Activated CD8-positive, alpha-beta memory T cell treated with anti-CD3 and anti-CD28 coated beads for 48 hours (primary cell): ENCODE measurements around the gene ACAP3.
"Not testable (repeated sequence)": the region's sequence is repeated elsewhere in the genome, so short reads cannot be mapped to it uniquely, and the experiment has no call there.

Source experiments
- DNase-seq, 3 experiments: peaks; one replicate each; pipeline ENCODE4 v3.0.0-alpha.2; 2020; ENCODE audit warnings: low read depth in 2 of 3, low spot score in 2 of 3

ACAP3 gene

DNA sequence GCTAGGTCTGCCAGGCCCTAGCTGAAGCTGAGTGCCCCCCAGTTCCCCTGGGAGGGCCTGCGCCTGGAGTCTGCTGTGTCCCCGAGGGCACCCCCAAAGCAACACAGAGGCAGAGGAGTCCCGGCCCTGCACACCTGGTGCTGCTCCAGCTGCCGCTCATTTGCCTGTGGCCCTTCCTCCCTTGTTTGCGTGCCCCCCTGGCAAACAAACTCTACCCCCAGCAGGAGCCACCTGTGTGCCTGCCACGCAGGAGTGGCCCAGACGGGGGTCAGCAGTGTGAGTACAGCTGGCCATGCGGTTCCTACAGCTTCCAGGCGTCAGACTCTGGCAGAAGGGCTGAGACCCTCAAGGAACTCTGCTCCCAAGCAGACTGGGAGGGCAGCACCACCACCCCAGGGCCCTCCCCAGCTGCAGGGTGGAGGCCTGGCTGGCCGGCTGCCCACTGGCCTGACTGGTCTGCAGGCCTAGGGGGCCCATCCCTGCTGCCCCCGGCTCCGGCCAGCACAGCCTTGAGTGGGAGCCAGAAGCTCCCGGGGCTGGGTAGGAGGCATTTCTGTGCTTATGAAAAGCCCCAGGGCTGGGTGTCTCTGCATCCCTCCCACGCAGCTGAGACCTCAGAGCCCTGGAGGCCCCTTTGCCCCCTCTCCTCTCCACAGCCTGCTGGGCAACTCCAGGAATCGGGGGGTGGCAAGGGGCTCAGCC is 22.8 kb upstream of the ACAP3 start:
- DNase-seq, result no peak

DNA sequence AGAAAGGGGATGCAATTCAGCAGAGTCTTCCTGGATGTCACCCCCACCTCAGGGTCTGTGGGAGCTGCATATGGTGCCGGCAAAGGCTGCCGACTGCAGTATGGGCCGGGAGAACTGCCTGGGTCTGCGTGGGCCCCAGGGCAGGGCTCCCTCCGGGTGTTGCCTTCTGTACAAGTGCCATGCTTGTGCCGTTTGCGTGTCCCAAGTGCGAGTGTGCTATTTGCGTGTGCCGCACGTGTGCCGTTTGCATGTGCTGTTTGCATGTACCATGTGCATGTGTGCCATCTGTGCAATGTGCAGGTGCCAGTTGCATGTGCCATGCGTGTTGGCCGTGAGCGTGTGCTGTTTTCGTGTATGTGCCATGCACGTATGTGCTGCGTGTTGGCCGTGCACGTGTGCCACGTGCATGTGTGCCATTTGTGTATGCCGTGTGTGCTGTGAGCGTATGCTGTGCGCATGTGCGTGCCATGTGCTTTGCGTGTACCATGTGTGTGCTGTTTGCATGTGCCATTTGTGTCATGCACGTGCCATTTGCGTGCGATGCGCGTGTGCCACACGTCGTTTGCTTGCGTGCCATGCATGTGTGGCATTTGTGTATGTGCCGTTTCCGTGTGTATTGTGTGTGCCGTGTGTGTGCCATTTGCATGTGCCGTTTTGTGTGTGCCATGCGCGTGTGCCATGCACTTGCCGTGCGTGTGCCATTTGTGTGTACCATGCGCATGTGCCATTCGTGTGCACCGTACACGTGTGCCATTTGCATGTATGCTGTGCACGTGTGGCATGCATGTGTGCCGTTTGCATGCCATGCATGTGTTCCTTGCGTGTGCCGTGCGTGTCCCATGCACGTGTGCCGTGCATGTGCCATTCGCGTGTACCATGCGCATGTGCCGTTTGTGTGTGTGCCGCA is 21.8 kb upstream of the ACAP3 start:
- DNase-seq, result no peak

DNA sequence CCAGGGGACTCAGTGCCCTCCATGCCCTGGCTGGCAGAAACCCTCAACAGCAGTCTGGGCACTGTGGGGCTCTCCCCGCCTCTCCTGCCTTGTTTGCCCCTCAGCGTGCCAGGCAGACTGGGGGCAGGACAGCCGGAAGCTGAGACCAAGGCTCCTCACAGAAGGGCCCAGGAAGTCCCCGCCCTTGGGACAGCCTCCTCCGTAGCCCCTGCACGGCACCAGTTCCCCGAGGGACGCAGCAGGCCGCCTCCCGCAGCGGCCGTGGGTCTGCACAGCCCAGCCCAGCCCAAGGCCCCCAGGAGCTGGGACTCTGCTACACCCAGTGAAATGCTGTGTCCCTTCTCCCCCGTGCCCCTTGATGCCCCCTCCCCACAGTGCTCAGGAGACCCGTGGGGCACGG is 20.5 kb upstream of the ACAP3 start:
- no peak for DNase-seq

DNA sequence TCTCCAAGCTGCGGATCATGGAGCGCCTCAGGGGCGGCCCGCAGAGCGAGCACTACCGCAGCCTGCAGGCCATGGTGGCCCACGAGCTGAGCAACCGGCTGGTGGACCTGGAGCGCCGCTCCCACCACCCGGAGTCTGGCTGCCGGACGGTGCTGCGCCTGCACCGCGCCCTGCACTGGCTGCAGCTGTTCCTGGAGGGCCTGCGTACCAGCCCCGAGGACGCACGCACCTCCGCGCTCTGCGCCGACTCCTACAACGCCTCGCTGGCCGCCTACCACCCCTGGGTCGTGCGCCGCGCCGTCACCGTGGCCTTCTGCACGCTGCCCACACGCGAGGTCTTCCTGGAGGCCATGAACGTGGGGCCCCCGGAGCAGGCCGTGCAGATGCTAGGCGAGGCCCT is 19.6 kb upstream of the ACAP3 start:
- no peak for DNase-seq

DNA sequence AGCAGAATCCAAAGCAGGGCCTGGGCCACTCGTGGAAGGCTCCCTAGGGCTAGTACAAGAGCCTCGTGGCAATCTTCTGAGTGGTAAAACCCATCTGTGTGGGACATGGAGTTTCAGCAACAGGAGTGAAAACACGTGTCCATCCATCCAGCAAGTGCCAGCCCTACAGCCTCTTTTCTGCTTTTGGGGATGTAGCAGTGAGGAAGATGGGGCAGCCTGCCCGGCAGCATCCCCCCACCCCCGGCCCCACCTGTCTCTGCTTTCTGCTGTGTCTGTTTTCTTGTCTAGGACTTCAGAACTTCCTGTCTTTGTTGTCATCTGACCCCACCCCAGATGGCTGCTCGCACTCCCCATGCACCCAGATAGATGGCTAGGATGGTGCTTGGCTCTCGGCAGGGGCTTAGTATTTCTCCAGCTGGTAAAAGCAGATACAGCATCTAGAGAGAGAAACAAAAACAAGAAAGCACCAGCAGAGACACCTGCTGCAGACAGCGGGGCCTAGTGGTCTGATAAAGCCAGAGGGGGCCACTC is 18.4 kb upstream of the ACAP3 start:
- no peak for DNase-seq

DNA sequence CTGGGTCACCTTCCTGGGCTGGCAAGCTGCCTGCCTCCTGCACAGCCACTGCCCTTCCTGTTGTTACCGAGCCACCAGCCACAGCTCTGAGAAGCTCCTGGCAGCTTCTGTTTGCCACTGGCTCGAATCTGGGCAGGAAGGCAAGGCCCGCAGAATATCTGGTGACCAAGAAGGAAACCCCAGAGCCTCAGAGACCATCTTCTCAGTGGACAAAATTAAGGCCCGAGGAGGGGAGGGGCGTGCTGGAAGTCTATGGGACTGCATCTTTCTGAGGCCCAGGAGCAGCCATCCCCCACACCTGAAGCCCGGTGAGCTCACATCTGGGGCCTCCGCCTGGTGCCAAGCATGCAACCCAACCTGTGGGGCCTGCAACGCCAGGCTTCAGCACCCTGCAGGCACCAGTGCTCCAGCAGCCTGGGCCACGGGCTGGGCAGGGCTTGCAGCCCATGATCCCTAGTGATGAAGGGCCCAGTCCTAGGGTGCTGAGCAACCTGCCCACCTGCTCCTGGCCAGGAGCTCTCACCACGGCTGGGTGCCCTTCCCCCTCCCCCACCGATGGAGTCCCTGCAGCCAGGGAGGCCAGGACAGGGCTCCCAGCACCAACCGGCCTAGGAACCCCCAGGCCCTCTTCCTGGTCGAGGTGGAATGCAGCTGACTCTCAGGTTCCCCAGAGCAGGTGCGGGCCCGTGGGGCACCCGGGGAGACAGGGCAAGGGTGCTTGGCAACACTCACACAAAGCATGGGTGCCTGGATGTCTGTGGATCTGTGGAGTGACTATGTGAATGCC is 17.8 kb upstream of the ACAP3 start:
- no peak for DNase-seq

DNA sequence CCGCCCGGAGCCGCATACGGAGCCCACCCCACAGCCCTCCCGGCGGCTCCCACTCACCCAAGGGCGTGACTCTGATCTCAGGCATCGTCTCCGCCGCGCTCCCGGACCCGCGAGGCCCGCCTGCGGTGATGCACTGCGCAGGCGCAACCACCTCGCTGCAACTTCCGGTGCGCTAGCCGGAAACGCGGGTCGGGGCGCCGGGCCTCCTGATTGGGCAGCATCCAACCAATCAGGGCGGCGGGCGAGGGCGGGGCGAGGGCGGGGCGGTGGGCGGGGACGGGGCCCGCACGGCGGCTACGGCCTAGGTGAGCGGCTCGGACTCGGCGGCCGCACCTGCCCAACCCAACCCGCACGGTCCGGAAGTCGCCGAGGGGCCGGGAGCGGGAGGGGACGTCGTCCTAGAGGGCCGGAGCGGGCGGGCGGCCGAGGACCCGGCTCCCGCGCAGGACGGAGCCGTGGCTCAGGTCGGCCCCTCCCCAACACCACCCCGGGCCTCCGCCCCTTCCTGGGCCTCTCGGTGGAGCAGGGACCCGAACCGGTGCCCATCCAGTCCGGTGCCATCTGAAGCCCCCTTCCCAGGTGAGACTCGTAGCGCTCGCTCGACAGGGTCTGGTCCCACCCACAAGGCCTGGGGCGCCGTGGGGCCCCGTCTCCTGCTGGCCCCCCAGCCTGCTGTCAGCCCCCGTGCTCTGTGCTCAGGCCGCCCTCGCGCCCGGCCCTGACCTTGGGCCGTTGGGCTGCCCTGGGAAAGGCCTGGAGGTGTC is 17.0 kb upstream of the ACAP3 start, which contains the start of the genes CPTP and INTS11:
CPTP (plus strand) TSS at position 279 of the 764 bp plus-strand sequence. CDS start 2,109 bp downstream, outside the sequence.
INTS11 (minus strand) TSS at position 137 of the 764 bp plus-strand sequence; CDS start at position 85, 52 bp downstream.
- peak; percentile 90 to 96 (median 96) for DNase-seq

DNA sequence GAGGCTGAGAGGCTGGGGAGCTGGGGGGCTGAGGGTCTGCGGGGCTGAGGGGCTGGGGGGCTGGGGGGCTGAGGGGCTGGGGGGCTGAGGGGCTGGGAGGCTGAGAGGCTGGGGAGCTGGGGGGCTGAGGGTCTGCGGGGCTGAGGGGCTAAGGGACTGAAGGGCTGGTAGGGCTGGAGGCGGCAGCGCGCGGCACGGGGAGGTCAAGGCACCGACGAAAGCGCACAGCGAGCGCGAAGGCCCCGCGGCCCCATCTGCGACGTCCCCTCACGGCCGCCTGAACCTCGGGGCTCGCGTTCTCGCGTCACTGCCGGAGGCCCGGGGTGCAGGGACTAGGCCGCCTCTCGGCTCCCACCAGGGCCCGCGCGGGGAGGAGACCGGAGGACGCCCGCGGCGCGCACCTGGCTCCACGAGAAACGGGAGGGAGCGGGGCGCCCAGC is 16.4 kb upstream of the ACAP3 start:
- no peak for DNase-seq

DNA sequence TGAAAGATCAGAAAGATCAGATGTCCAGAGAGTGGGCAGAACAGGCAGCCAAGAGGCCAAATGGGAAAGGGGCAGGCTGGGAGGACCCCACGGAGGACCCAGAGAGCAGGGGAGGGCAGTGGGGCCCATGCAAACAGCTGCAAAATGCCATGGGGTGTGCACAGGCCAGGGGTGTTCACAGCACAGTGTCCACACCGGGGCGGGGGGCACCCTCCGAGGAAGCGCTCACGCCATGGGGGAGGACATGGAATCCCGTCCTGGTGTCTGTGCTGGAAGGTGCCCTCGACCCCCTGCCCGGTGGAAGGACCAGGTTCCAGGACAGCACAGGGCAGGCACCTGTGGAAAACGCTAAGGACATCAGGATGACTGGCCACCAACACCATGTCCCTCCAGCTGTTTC is 15.2 kb upstream of the ACAP3 start:
- DNase-seq, result no peak

DNA sequence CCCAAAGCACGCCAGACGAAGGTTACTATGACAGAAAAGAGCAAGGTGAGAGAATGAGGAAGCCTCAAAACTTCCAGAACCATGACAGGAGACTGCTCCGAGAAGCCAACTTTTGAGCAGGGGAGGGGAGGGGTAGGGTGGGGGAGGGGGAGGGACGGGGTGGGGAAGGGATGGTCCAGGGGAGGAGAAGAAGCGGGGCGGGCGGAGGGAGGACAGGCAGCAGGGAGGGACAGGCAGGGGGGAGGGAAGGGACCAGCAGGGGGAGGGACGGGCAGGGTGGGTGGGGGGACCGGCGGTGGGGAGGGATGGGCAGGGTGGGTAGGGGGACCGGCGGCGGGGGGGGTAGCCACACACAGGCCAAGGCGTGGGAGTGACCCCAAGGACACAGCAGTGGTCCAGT is 14.7 kb upstream of the ACAP3 start:
- DNase-seq, result no peak

DNA sequence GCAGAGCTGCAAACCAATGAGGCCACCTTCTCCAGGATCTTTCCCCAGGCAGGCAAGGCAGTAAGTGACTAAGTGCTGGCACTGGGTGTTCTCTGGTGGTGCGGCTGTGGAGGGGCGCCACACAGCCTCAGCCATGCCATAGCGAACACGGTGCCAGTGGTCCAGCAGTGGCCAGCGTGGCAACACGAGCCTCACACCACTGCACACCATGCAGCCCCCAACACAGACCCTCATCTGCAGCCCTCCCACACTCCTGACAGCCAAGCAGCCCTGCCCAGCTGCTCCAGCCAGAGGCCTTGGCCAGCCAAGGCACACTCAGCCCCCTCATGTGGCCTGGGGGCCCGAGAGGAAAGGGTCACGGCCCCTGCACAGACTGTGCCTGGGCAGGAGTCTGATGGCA is 13.7 kb upstream of the ACAP3 start:
- no peak for DNase-seq

DNA sequence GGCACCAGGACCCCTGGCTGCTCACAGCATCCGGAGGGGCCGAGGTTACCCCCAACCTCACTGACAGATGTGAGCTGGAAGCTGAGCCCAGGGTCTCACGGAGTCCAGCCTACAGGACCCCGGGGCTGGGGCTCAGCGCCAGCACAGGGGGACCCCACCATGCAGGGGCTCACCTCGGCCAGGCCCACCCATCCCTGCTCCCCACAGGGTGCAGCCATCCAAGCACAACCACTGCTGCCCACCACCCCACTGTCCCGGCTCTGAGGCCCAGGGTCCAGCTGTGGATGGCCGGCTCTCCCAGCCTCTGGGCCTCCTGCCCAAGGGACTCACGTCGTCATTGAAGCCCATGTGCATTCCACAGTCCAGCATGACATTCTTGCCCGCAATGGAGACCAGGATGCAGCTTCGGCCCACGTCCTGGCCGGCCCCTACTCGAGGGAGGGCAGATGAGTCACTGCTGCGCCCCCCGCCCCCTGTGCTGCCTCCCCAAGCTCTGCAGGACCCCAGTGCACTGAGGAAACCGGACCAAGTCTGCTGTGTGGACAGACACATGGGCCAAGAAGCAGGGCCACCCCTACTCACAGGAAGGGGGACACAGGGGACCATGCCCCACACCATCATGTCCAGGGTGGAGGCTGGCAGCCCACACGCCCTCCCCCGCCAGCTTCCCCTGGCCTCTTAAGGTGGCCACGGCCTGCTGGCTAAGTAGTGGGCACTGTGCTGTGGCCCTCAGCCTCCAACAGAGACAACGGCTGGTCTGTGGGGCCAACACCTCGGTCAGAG is 13.1 kb upstream of the ACAP3 start:
- DNase-seq, result no peak

DNA sequence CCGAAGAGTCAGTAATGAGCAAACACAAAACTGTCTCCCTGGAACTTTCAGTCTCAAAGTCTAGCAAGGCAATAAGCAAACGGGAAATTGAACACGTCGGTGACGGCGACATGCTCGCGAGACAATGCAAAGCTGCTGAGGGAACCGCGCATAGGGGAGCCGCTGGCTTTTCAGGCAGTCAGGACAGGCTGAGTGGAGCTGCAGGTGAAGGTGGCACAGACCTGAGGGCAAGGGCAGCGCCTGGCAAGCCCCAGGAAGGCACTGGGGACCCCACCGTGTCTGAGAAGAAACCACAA is 11.9 kb upstream of the ACAP3 start:
- DNase-seq, result no peak

DNA sequence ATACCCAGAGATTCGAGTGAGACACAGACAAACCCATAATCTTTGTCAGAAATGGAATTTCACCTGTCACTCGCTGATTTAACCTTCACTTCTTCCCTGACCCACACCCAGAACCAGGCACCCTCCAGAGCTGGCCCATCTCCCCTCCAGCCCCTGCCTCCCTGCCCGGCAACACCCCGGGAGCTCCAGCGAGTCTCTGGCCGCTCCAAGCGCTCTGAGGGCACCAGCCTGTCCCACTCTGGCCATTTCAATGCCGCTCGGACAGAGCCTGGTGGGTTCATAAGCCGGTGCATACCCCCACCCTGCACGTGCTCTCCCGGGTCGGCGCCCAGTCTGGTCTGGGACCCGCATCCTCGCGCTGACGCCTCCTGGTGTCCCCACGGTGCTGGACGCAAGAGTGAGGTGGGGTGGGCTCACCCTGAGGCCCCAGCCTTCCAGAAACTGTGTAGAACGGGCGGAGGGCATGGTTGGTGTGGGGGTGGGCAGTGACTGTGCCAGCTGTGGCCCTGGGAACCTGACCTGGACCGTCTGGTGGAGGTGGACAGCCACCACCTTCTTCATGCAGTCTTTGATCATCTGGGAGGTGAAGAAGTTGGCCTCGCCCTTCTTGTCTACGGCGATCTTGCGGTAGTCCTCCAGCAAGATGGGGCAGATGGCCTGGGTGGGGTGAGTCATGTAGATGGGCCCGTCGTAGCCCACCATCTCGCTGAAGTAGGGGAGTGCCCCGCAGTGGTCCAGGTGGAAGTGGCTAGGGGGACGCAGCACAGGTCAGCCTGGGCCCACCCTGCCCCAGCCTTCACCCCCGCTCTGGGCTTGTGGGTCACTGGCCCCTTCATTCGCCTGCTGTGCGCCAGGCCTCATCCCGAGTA is 11.3 kb upstream of the ACAP3 start:
- no peak for DNase-seq

DNA sequence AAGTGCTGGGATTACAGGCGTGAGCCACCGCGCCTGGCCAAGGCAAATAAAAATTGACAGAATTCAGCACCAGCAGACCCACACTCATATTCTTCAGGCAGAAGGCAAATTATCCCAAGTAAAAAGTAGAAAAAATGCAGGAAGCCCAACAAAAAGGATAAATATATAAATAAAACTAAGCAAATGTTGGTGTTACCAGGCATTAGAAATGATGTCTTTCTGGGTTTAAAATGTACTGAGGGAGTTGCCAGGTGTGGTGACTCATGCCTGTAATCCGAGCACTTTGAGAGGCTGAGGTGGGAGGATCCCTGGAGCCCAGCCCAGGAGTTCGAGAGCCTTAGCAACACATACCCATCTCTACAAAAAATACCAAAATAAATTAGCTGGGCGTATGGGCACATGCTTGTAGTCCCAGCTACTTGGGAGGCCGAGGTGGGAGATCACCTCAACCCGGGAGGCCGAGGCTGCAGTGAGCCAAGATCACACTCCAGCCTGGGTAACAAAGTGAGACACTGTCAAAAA is 10.5 kb upstream of the ACAP3 start:
- no peak for DNase-seq

DNA sequence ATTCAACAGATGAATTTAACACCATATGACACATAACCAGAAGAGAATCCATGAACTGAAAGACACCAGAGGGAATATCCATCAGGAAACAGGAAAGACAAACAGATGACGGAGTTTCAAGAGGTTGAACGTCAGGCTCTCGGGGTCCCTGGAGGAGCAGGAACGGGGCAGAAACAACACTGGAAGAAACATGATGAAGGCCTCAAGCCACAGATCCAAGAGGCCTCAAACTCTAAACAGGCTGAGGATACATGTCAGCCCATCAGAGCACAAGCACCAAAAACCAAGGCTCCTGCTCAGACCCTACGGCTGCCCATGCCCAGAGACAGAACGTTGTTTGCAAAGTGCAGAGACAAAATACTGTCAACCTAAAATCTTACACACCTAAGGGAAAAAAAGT is 9.7 kb upstream of the ACAP3 start:
- no peak for DNase-seq

DNA sequence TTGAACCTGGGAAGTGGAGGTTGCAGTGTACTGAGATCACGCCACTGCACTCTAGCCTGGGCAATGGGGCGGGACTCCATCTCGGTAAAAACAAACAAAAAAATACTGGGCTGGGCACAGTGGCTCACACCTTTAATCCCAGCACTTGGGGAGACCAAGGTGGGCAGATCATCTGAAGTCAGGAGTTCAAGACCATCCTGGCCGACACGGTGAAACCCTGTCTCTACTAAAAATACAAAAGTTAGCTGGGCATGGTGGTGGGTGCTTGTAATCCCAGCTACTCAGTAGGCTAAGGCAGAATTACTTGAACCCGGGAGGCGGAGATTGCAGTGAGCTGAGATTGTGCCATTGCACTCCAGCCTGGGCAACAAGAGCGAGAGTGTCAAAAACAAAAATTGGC is 8.5 kb upstream of the ACAP3 start:
- DNase-seq, result not testable (repeated sequence)

DNA sequence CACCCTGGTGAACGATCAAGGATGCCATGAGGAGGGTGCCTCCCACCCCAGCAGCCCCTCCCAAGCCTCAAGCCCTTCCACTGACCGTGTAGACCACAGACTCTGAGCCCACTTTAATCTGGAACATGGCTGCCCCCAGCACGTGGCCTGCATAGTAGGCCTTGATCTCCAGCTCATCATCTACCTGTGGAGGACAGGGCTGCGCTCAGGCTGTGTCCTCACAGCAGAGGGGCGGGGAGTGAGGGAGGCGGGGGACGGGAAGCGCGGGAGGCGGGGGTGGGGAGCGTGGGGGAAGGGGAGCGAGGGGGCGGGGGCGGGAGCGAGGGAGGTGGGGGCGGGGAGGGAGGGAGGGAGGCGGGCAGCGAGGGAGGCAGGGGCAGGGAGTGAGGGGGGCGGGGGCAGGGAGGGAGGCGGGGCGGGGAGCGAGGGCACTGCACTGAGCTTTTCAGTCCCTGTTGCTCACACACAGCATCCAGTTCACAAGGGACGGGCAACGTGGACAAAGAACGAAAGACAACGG is 7.8 kb upstream of the ACAP3 start:
- DNase-seq, result no peak
